Body of pancreas (tissue), 4 donors: Measurements from ENCODE around the gene GRXCR2.

Experiments
- POLR2A ChIP-seq, 3 donors: fragments of 450-650 bp; IDR thresholded peaks; one replicate each; pipeline ENCODE4 v1.6.1; 2016; ENCODE audit warnings: antibody characterized with exemption in 3 of 3, mild to moderate bottlenecking in 2 of 3
- TF ChIP-seq, protein P1 (sequence below), 7 experiments: fragments of 450-650 bp in 4 of 7; fragments of 200-600 bp in 3 of 7; sonication (generic) in 3 of 7; IDR thresholded peaks; one replicate each; pipeline ENCODE4 v1.5.1; 2016 to 2019; ENCODE audit warnings: antibody characterized with exemption in 7 of 7

DNA sequence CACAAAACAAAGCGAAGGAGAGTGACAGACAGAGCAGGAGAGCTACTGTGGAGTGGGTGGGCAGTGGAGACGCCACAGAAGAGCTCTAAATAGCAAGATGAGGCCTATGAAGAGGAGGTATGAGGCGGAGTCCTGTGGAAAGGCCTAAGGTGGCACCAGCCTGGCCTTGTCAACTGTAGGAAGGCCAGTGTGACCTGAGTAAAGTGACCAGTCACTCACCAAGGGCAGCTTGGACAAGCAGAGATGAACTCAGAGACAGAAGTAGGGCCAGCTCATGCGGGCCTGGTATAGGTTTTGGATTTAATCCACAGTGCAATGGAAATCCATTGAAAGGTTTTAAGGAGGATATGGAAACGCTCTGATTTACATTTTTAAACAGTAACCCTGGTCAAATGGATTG lies 39.8 kb upstream of the GRXCR2 start:
- TF ChIP-seq, protein P1, sequence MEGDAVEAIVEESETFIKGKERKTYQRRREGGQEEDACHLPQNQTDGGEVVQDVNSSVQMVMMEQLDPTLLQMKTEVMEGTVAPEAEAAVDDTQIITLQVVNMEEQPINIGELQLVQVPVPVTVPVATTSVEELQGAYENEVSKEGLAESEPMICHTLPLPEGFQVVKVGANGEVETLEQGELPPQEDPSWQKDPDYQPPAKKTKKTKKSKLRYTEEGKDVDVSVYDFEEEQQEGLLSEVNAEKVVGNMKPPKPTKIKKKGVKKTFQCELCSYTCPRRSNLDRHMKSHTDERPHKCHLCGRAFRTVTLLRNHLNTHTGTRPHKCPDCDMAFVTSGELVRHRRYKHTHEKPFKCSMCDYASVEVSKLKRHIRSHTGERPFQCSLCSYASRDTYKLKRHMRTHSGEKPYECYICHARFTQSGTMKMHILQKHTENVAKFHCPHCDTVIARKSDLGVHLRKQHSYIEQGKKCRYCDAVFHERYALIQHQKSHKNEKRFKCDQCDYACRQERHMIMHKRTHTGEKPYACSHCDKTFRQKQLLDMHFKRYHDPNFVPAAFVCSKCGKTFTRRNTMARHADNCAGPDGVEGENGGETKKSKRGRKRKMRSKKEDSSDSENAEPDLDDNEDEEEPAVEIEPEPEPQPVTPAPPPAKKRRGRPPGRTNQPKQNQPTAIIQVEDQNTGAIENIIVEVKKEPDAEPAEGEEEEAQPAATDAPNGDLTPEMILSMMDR (IDR thresholded peaks at IDR 0.05): no peak
- no peak for TF ChIP-seq POLR2A (IDR thresholded peaks at IDR 0.05)
